GM23248 (cell line): Measurements from ENCODE around the gene ZMYM1.

ENCODE experiments used
- EZH2 ChIP-seq: fragments of 200-600 bp; sonication (generic); IDR thresholded peaks from 2 replicates; pipeline ENCODE4 v1.6.1; 2018; ENCODE audit warnings: antibody characterized with exemption, mild to moderate bottlenecking; ENCODE audit not compliant: insufficient read depth, poor library complexity, severe bottlenecking
- EZH2phosphoT487 ChIP-seq: fragments of 200-600 bp; sonication (generic); IDR thresholded peaks from 2 replicates; pipeline ENCODE4 v1.6.1; 2018; ENCODE audit warnings: antibody characterized with exemption, moderate library complexity, mild to moderate bottlenecking, low read depth; ENCODE audit not compliant: insufficient read depth

DNA sequence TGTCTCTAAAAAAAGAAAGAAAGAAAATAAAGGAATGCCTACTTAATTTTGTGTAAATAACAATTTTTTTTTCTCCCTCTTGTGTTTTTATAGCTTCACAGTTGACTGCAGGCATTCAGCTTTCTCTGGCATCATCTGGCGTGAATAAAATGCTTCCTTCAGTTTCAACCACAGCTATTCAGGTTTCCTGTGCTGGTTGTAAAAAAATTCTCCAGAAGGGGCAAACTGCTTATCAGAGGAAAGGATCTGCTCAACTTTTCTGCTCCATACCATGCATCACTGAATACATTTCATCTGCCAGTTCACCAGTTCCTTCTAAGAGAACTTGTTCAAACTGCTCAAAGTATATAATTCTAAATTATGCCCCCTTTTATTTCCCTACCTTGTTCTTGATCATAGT lies 18.0 kb downstream of the ZMYM1 start:
- TF ChIP-seq EZH2 (no peak), EZH2phosphoT487 (no peak)
